Left ventricle myocardium inferior (tissue), 1 donor: ENCODE measurements around the gene NCF2. TPM values are rescaled to one million over a fixed set of nuclear protein-coding genes. Genes with fewer than 3 reads are reported as not detected.

Experiments
- DNase-seq: peaks from one replicate; pipeline ENCODE4 v3.0.0-alpha.2; 2020
- H3K27ac ChIP-seq: fragments of 200-600 bp; replicated peaks from 2 replicates; pipeline ENCODE4 v1.8.0; 2021
- H3K27me3 ChIP-seq: fragments of 200-600 bp; 2 replicates; pipeline ENCODE4 v1.8.0; 2021; ENCODE audit warnings: low read depth
- H3K36me3 ChIP-seq: fragments of 200-600 bp; 2 replicates; pipeline ENCODE4 v1.8.0; 2021
- H3K4me1 ChIP-seq: fragments of 200-600 bp; 2 replicates; pipeline ENCODE4 v1.8.0; 2021
- H3K4me3 ChIP-seq: fragments of 200-600 bp; 2 replicates; pipeline ENCODE4 v1.8.0; 2021; ENCODE audit warnings: mild to moderate bottlenecking, moderate library complexity
- H3K9me3 ChIP-seq: fragments of 200-600 bp; replicated peaks from 2 replicates; pipeline ENCODE4 v1.8.0; 2021
- CTCF ChIP-seq: fragments of 200-600 bp; IDR thresholded peaks from 2 replicates; pipeline ENCODE4 v1.8.0; 2021; ENCODE audit warnings: antibody characterized with exemption, mild to moderate bottlenecking, borderline replicate concordance
- intact Hi-C: fragments of 100-400 bp; cut with micrococcal nuclease; formaldehyde crosslinking; loops from one replicate; pipeline ENCODE4 v1.11.0; 2022
- long read RNA-seq: library from polyadenylated mRNA; unstranded; transcript quantifications from one replicate; pipeline ENCODE4 v2.0.0, GENCODE V29; 2021
- total RNA-seq: library from RNA; stranded (reverse); fragmentation: NEBNext Ultra II Directional; extraction: Animal tissue kit (Norgen Biotek cat#: 25700); gene quantifications from one replicate; pipeline ENCODE4 v1.2.1, GENCODE V29; 2021
- donor health status: DM: no; HTN: yes; CAD: no; lungs with severe emphysema.

The NCF2 gene
- total RNA-seq, result 4.5 TPM
- long read RNA-seq, partial matches to known transcripts, result 0 of 1 reads
- long read RNA-seq, other reads (novel, unspliced or antisense), result 0 of 1 reads

GRCh38 chr1:183590244-183591191, at the start of gene NCF2:
TSS of gene NCF2 (minus strand) at chr1:183590459. CDS start at chr1:183590329, 130 bp downstream.
- no peak for DNase-seq
- Histone ChIP-seq H3K9me3 (no peaks in the 10 kb centered on the region), H3K27me3 (no peaks in the 10 kb centered on the region), H3K4me1 (no peaks in the 10 kb centered on the region), H3K27ac (peak within 1 kb of the TSS; percentile 54), H3K4me3 (peak within 1 kb of the TSS; percentile 39), H3K36me3 (no peaks in the 10 kb centered on the region)
- TF ChIP-seq CTCF, result no peak
- intact Hi-C loops, result no loop called here

- intact Hi-C loops, result loop anchor here (10.0 kb wide), 1 partner anchor 164 kb away; the partner anchor contains the start of gene SMG7
- peak overlapping the region; percentile 86 for H3K4me3 ChIP-seq
- peaks cover 35% of the 10 kb centered on the region for H3K4me1 ChIP-seq
- DNase-seq, result no peak
- peak overlapping the region; percentile 97 for H3K27ac ChIP-seq
- TF ChIP-seq CTCF, result no peak
- no peaks in the 10 kb centered on the region for H3K27me3 ChIP-seq
- H3K36me3 ChIP-seq, result no peaks in the 10 kb centered on the region
- no peaks in the 10 kb centered on the region for H3K9me3 ChIP-seq
These were observed 48.6 kb upstream of the NCF2 start for GRCh38 chr1:183638649-183639387.

GRCh38 chr1:183636783-183637182, 46.5 kb upstream of the NCF2 start:
- Histone ChIP-seq H3K36me3 (no peaks in the 10 kb centered on the region), H3K9me3 (no peaks in the 10 kb centered on the region), H3K27me3 (no peaks in the 10 kb centered on the region), H3K4me3 (peak overlapping the region; percentile 86), H3K4me1 (peaks cover 52% of the 10 kb centered on the region), H3K27ac (peak overlapping the region; percentile 97)
- intact Hi-C loops, result loop anchor here (10.0 kb wide), 1 partner anchor 162 kb away; the partner anchor contains the start of gene SMG7
- DNase-seq, result no peak
- TF ChIP-seq CTCF, result no peak

GRCh38 chr1:183636334-183636682, 46.0 kb upstream of the NCF2 start:
- peaks cover 56% of the 10 kb centered on the region for H3K4me1 ChIP-seq
- H3K9me3 ChIP-seq, result no peaks in the 10 kb centered on the region
- H3K4me3 ChIP-seq, result peak overlapping the region; percentile 86
- TF ChIP-seq CTCF, result no peak
- intact Hi-C loops, result loop anchor here (10.0 kb wide), 1 partner anchor 162 kb away; the partner anchor contains the start of gene SMG7
- no peak for DNase-seq
- H3K36me3 ChIP-seq, result no peaks in the 10 kb centered on the region
- H3K27me3 ChIP-seq, result no peaks in the 10 kb centered on the region
- peak overlapping the region; percentile 97 for H3K27ac ChIP-seq

GRCh38 chr1:183635606-183636333, 45.5 kb upstream of the NCF2 start, which contains the start of gene ARPC5:
TSS of gene ARPC5 (minus strand) at chr1:183635783. CDS start at chr1:183635659, 124 bp downstream.
- H3K9me3 ChIP-seq, result no peaks in the 10 kb centered on the region
- peak within 1 kb of the TSS; percentile 97 for H3K27ac ChIP-seq
- no peak for TF ChIP-seq CTCF
- H3K27me3 ChIP-seq, result no peaks in the 10 kb centered on the region
- peak; percentile 96 for DNase-seq
- H3K4me1 ChIP-seq, result peaks cover 62% of the 10 kb centered on the region
- H3K36me3 ChIP-seq, result peaks cover 5% of the 10 kb centered on the region
- intact Hi-C loops, result loop anchor here (10.0 kb wide), 1 partner anchor 161 kb away; the partner anchor contains the start of gene SMG7
- peak within 1 kb of the TSS; percentile 86 for H3K4me3 ChIP-seq
